NCI-H2029 treated with DMSO at 0.1 percent for 48 hours (cell line): ENCODE data around the gene KSR2.
"Not testable (repeated sequence)": the region's sequence is repeated elsewhere in the genome, so short reads cannot be mapped to it uniquely, and the experiment has no call there.

Experiments
- DNase-seq: peaks from one replicate; lab custom pipeline; 2025; lab: John Stamatoyannopoulos, UW

The KSR2 gene

DNA sequence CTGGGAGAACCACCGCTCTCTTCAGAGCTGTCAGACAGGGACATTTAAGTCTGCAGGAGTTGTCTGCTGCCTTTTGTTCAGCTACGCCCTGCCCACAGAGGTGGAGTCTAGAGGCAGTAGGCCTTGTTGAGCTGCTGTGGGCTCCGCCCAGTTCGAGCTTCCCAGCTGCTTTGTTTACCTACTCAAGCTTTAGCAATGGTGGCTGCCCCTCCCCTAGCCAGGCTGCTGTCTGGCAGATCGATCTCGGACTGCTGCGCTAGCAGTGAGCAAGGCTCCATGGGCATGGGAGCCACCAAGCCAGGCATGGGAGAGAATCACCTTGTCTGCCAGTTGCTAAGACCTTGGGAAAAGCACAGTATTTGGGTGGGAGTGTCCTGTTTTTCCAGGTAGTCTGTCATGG, 340.1 kb downstream of the KSR2 start:
- DNase-seq = not testable (repeated sequence)

GRCh38 chr12:117622741-117623140, 346.0 kb downstream of the KSR2 start:
- DNase-seq = no peak

GRCh38 chr12:117622087-117622486, 346.7 kb downstream of the KSR2 start:
- DNase-seq = no peak

GRCh38 chr12:117607778-117608177, 361.0 kb downstream of the KSR2 start:
- DNase-seq = no peak

GRCh38 chr12:117606945-117607344, 361.8 kb downstream of the KSR2 start:
- DNase-seq = no peak

DNA sequence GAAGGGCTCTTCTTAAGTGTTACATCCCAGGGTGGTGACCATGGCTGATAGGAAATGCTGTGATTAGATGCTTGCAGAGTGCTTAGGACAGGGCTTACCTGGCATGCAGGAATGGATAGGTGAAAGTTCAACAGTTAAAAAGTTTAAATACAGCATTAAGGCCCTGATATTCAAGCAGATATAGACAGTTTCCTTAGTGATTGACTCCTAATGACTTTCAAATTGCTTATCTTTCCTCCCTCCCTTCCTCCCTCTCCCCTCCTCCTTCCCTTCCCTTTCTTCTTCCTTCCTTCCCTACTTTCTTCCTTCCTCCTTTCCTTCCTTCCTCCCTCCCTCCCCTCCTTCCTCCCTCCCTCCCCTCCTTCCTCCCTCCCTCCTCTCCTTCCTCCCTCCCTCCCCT, 362.8 kb downstream of the KSR2 start:
- no peak for DNase-seq

DNA sequence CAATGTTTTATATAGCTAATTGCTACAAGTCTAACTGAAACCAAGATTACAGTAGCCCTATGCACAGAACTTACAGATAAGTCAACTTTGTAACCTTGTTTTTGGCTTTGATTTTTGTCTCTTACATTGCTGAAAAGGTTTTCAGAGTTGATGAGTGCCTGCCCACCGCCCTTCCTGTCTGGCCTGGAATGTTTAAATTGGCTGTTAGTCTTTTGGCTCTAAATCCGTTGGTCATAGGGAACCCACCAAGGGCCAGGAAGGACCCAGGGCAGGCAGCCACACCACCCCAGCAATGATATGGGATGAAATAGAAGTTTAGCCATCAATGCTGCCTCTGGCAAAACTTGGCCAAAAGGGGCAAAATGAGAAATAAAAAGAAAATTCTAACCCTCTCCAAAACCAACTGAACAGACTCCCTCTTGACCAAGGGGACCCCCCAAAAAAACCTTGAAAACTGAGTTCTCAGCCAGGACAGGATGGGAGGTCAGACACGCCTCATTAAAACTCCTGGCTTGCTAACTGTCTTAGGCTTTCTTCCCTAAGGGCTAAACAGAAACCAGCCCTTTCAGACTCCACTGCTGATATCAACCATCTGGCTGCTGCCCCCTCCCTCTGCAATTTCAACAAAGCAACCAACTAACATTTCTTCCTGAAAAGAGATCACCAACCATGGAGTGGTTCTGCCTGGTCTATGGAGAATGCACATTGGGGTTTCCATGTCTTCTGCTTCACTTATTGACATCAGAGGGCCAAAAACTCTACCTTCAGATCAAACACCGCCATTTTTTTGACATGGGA, 365.3 kb downstream of the KSR2 start:
- no peak for DNase-seq

DNA sequence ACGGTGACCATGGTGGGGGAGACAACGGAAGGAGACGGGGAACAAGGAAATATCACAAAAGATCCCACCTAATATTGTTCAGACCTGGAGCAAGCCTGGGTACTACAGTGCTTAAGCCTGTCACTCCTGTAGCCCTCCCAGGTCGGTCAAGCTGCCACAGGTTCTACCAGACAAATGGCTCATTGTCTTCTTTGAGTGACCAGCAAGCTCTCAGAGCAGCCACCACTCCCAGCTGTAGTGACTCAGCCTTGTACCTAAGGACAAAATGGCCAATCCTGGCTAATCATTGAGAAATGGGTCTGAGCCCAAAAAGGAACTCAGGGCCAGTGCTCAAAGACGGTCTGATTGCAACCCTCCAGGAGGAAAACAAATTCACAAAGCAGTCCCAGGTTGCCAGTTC, 368.9 kb downstream of the KSR2 start:
- no peak for DNase-seq

DNA sequence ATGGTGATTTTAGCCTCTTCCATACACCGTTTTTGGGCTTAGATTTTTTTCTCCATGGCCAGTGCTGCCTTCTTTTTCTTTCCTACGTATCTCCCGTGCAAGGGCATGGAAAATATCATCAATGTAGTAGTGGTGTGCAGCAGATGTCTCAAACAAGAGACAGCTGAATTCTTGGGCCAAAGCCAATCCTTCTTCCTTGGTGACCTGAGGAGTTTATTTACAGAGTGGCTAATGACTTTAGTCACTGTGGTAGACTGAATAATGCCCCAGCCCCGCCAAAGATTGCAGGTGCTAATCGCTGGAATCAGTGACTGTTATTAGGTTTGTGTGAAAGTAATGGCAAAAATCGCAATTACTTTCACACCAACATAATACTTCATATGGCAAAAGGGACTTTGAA, 371.8 kb downstream of the KSR2 start:
- DNase-seq = peak; percentile 91

- no peak for DNase-seq
Observed at GRCh38 chr12:117595751-117596150, 373.0 kb downstream of the KSR2 start.

- DNase-seq = no peak
Observed at GRCh38 chr12:117594481-117594880, 374.3 kb downstream of the KSR2 start.

DNA sequence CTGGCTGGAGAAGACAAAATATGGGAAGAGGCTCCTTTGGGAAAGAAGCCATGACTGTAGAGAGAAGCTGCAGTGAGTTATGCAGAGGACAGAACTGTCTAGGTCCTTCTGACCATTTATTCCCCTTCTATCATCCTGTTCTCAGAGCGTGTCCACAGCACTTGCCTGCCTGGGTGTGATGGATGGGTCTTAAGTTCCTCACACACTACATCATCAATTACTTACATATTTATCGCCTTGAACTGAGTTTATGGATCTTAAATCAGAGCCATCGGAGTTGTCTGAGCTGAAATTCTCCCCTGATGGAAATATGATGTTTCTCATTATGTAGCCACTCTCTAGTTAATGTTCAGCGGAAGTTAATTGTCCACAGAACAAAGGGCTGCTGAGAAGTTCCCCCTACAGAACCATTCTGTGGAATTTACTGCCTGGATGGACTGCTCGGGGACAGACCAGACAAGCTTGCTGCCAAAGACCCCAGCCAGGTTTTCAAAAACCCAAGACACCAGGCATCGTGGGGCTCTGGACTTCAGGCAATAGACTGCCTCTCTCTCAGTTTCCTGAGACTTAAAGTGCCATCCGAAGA, 374.9 kb downstream of the KSR2 start:
- DNase-seq = no peak

GRCh38 chr12:117592588-117593305, 376.0 kb downstream of the KSR2 start:
- DNase-seq = no peak

- no peak for DNase-seq
Observed at GRCh38 chr12:117590999-117591398, 377.8 kb downstream of the KSR2 start.

DNA sequence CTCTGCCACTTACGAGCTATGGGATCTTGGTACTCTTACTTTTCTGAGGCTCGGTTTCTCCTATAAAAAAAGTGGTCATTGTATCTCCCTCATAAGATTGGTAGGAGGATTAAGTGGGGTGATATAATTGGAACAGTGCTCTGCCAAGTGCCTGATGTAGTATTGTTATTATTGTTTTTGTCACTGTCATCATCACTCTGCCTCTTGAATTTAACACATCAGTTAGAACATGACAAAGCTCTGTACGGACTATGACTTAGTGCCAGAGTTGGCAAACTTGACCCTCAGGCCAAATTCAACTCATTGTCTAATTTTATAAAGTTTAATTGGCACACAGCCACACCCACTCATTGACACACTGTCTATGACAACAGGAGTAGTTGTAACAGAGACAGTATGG, 378.4 kb downstream of the KSR2 start:
- no peak for DNase-seq

DNA sequence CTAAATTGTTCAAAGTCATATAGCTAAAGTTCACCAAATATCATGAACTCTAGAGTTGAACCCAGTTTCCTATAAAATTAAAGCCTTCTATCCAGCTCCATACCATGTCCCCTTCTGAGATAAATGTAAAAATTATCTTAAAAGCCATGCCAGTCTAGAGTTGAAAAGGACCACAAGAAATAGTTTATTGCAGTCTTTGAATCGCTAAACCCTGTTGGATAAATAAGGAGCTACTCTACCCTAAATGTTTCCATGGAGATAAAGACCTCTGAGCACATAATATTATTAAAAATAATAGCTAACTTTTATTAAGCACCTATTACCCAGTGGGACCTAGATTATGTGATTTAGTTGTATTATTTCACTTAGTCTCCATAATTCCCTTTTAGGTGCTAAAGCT, 379.8 kb downstream of the KSR2 start:
- DNase-seq = no peak

GRCh38 chr12:117587631-117588287, 381.0 kb downstream of the KSR2 start:
- DNase-seq = peak; percentile 29

DNA sequence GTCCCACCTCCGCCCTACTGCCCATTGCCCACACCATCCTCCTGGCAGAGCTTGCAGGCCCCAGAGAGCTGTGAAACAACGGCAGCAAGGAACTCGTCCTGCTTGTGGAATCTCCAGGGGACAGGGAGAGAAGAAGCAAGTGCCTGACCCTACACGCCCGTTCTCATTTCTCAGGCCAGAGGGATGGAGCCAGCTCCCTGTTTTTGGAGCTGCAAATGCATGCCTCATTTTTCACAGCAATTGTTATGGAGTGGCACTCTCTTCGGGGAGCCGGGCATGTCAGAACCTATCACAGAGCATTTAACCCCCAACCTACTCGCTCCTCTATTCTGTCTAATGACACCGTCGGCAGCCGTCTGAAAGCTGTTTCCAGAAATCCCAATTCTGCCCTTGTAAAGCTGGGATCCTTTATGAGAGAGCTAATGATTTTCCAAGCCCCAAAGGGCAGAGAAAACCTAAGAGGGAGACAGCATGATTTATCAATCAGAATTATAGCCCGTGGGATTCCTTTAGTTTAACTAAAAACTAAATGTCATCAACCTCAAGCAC, 385.0 kb downstream of the KSR2 start:
- no peak for DNase-seq

DNA sequence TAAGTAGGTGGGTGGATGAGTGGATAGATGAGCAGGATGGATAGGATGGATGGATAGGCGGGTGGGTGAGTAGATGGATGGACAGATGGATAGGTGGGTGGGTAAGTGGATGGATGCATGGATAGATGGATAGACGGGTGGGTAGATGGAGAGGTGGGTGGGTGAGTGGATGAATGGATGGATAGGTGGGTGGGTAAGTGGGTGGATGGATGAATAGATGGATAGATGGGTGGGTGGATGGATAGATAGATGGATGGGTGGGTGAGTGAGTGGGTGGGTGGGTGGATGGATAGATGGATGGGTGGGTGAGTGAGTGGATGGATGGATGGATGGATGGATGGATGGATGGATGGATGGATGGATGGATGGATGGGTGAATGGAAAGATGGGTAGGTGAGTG, 385.7 kb downstream of the KSR2 start:
- DNase-seq = no peak

DNA sequence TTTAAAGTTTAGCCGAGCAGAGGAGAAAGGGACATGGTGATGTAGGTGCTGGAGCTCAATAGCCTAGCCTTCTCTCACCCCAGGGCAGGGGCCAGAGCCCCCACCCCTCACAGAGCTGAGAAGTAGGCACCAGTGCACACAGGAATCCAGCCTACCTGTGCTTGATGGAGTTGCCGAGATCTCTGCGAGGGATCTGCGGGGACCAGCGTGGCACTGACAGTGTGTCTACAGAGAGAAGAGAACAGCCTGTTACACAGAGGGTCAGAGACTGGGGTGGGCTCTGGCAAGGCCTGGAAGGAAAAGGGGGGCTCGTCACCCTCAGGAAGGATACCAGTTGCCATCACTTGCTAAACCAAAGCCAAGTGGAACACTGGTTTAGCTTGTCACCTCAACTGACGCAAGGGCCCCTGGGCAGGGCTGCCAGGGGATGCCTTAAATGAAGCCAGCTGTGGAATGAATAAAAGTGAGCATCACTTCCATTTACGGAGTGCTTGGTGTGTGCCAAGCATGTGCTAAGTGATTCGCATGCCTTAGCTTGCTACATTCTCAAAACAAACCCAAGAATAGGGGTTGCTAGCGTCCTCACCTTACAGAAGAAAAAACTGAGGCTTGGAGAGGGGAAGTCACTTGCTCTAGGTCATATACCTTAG, 386.5 kb downstream of the KSR2 start:
- DNase-seq = no peak

DNA sequence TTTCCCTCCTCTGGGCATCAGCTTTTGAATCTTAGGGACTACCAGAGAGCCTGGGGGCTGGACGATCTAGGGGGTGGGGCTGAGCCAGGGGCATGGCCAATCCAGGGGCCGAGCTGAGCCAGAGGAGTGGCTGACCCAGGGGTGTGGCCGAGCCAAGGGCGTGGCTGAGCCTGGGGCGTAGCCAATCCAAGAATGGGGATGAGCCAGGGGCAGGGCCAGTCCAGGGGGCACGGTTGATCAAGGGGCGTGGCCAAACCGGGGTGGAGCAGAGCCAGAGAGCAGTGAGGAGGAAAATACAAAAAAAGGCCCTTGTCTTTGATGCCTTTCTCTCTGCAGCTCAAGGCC, 388.1 kb downstream of the KSR2 start:
- no peak for DNase-seq
